HepG2 (cell line): Measurements from ENCODE around the gene TSC1.

ENCODE experiments used
- FOXO1 ChIP-seq: sonication (generic); formaldehyde crosslinking; IDR thresholded peaks from 2 replicates; pipeline ENCODE4 v1.4.0; 2020; ENCODE audit warnings: missing genetic modification reagents
- HDAC1 ChIP-seq: sonication (generic); formaldehyde crosslinking; IDR thresholded peaks from 2 replicates; pipeline ENCODE4 v1.5.1; 2020; ENCODE audit warnings: mild to moderate bottlenecking, missing genetic modification reagents
- NCOA1 ChIP-seq: sonication (generic); formaldehyde crosslinking; IDR thresholded peaks from 2 replicates; pipeline ENCODE4 v1.9.0; 2021; ENCODE audit warnings: missing genetic modification reagents
- POLR2A ChIP-seq, 2 experiments: IDR thresholded peaks; 2 replicates each; pipeline ENCODE4 v1.6.1; 2011; ENCODE audit warnings: low read depth in 2 of 2, low read length in 2 of 2, mild to moderate bottlenecking in 1 of 2, moderate library complexity in 1 of 2; ENCODE audit not compliant: insufficient read depth in 1 of 2
- TCF7 ChIP-seq: sonication (generic); IDR thresholded peaks from 2 replicates; pipeline ENCODE4 v1.6.1; 2016; ENCODE audit warnings: antibody characterized with exemption, low read depth
- ZNF652 ChIP-seq: IDR thresholded peaks from 2 replicates; pipeline ENCODE4 v1.6.1; 2016; ENCODE audit warnings: low read depth, borderline replicate concordance
- TF ChIP-seq, protein P1 (sequence below), 2 experiments: fragments of 450-650 bp in 1 of 2; sonication (generic) in 1 of 2; formaldehyde crosslinking; IDR thresholded peaks; 2 replicates each; pipeline versions ENCODE4 v1.5.0 to v1.8.0; 2020 to 2022; ENCODE audit warnings: mild to moderate bottlenecking in 1 of 2, missing genetic modification reagents in 1 of 2
- TF ChIP-seq, protein P2 (sequence below): sonication (generic); formaldehyde crosslinking; IDR thresholded peaks from 2 replicates; pipeline ENCODE4 v1.5.0; 2020; ENCODE audit warnings: mild to moderate bottlenecking, missing genetic modification reagents, moderate library complexity

DNA sequence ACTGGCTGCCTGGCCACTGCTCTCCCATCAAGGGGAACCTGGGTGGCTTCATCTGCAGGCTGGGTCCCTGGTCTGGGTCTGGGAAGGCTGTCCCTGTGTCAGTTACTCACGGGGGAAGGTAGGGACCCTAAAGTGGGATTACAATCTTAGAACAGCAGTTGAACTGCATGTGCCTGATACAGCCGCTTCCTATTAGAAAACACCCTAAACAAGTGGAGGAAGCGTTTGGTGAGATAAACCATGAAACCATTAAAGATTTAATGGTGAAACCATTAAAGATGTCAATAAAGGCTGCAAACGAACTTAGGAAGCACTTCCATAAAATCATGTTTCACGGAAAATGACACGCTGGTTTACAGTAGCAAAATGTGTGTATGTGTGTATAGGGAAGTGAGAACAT is 31.5 kb upstream of the TSC1 start:
- TF ChIP-seq HDAC1 (CRISPR knock-in tag) (no peak), NCOA1 (CRISPR knock-in tag) (no peak), POLR2A (IDR thresholded peaks at IDR 0.05; ENCODE audit: insufficient read depth in 1 of 2, low read depth in 2 of 2, low read length in 2 of 2) (no peak), TCF7 (no peak), FOXO1 (CRISPR knock-in tag) (no peak), ZNF652 (CRISPR knock-in tag) (no peak)
- TF ChIP-seq, protein P1, sequence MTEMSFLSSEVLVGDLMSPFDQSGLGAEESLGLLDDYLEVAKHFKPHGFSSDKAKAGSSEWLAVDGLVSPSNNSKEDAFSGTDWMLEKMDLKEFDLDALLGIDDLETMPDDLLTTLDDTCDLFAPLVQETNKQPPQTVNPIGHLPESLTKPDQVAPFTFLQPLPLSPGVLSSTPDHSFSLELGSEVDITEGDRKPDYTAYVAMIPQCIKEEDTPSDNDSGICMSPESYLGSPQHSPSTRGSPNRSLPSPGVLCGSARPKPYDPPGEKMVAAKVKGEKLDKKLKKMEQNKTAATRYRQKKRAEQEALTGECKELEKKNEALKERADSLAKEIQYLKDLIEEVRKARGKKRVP (CRISPR knock-in tag; IDR thresholded peaks at IDR 0.05) = no peak
- TF ChIP-seq, protein P2, sequence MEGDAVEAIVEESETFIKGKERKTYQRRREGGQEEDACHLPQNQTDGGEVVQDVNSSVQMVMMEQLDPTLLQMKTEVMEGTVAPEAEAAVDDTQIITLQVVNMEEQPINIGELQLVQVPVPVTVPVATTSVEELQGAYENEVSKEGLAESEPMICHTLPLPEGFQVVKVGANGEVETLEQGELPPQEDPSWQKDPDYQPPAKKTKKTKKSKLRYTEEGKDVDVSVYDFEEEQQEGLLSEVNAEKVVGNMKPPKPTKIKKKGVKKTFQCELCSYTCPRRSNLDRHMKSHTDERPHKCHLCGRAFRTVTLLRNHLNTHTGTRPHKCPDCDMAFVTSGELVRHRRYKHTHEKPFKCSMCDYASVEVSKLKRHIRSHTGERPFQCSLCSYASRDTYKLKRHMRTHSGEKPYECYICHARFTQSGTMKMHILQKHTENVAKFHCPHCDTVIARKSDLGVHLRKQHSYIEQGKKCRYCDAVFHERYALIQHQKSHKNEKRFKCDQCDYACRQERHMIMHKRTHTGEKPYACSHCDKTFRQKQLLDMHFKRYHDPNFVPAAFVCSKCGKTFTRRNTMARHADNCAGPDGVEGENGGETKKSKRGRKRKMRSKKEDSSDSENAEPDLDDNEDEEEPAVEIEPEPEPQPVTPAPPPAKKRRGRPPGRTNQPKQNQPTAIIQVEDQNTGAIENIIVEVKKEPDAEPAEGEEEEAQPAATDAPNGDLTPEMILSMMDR = no peak
